PC-9 (cell line): Measurements from ENCODE around the gene NUP58.

ENCODE experiments used
- CTCF ChIP-seq: fragments of 200-600 bp; sonication (generic); conservative IDR thresholded peaks from 2 replicates; pipeline ENCODE4 v1.6.1; 2017; ENCODE audit warnings: mixed run types, antibody characterized with exemption, mild to moderate bottlenecking, moderate library complexity
- EZH2 ChIP-seq: fragments of 200-600 bp; sonication (generic); IDR thresholded peaks from 2 replicates; pipeline ENCODE4 v1.8.0; 2017; ENCODE audit warnings: antibody characterized with exemption, low read depth

GRCh38 chr13:25371158-25371874, 69.9 kb downstream of the NUP58 start:
- TF ChIP-seq CTCF (no peak), EZH2 (no peak)
